HCT116 (cell line): ENCODE results near the gene SLIT1.

ENCODE experiments used
- POLR2A ChIP-seq: IDR thresholded peaks from 2 replicates; pipeline ENCODE4 v1.7.0; 2011; ENCODE audit warnings: borderline replicate concordance; ENCODE audit not compliant: insufficient read depth, insufficient read length; ENCODE audit errors: extremely low read depth
- RAD21 ChIP-seq: IDR thresholded peaks from 2 replicates; pipeline ENCODE4 v1.6.1; 2012; ENCODE audit warnings: low read depth, mild to moderate bottlenecking
- SP1 ChIP-seq: IDR thresholded peaks from 2 replicates; pipeline ENCODE4 v1.6.1; 2012; ENCODE audit warnings: low read depth
- YY1 ChIP-seq: IDR thresholded peaks from 2 replicates; pipeline ENCODE4 v1.6.1; 2011; ENCODE audit warnings: low read length, low read depth, moderate library complexity, mild to moderate bottlenecking; ENCODE audit not compliant: insufficient replicate concordance; ENCODE audit errors: extremely low read depth
- ZFX ChIP-seq: fragments of 450-650 bp; IDR thresholded peaks from 2 replicates; pipeline ENCODE4 v1.6.1; 2017
- TF ChIP-seq, protein P1 (sequence below), 3 experiments: fragments of 200-600 bp in 1 of 3; sonication (generic) in 1 of 3; IDR thresholded peaks in 2 of 3; conservative IDR thresholded peaks in 1 of 3; 2 replicates each; pipeline ENCODE4 v1.5.1; 2012 to 2017; ENCODE audit warnings: low read depth in 2 of 3, low read length in 2 of 3, antibody characterized with exemption in 1 of 3, borderline replicate concordance in 1 of 3, control low read depth in 1 of 3, mild to moderate bottlenecking in 1 of 3, mixed read lengths in 1 of 3, mixed run types in 1 of 3, moderate library complexity in 1 of 3; ENCODE audit not compliant: insufficient read depth in 1 of 3
- TF ChIP-seq, protein P2 (sequence below): IDR thresholded peaks from 2 replicates; pipeline ENCODE4 v1.6.1; 2012

DNA sequence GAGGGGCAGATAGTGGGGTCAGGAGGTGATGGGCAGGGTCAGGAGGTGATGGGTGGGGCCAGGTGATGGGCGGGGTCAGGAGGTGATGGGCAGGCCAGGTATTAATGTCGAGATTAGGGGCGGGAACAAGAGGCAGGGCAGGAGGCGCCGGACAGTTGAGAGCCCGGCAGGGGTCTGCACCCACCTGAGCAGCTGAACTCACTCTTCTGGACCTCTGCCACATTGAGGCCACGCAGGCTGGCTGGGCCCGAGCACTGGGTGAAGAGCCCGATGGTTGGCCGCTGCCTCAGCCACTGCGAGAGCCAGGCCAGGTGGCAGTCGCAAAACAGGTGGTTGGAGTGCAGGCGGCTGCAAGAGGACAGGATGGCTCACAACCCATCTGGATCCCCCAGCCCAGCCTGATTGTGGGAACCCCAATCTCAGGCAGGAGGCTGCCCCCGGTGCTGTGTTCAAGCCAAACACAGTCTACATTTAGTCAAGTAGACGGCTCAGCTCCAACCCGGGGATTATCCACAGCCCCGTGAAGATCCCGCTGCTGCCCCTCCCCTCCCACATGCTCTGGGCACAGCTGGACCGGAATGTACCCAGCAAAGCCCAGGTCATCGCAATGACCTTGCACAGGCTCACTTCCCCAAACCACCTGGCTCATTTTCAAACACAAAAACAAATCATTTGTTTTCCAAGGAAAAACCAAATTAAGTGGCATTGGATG is 122.3 kb downstream of the SLIT1 start:
- TF ChIP-seq, protein P1, sequence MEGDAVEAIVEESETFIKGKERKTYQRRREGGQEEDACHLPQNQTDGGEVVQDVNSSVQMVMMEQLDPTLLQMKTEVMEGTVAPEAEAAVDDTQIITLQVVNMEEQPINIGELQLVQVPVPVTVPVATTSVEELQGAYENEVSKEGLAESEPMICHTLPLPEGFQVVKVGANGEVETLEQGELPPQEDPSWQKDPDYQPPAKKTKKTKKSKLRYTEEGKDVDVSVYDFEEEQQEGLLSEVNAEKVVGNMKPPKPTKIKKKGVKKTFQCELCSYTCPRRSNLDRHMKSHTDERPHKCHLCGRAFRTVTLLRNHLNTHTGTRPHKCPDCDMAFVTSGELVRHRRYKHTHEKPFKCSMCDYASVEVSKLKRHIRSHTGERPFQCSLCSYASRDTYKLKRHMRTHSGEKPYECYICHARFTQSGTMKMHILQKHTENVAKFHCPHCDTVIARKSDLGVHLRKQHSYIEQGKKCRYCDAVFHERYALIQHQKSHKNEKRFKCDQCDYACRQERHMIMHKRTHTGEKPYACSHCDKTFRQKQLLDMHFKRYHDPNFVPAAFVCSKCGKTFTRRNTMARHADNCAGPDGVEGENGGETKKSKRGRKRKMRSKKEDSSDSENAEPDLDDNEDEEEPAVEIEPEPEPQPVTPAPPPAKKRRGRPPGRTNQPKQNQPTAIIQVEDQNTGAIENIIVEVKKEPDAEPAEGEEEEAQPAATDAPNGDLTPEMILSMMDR (IDR thresholded peaks at IDR 0.05 in 2 of 3, conservative IDR thresholded peaks at IDR 0.05 in 1 of 3; ENCODE audit: borderline replicate concordance in 1 of 3, insufficient read depth in 1 of 3, low read depth in 2 of 3, low read length in 2 of 3) = no peak
- TF ChIP-seq POLR2A = no peak
- no peak for TF ChIP-seq YY1
- TF ChIP-seq, protein P2, sequence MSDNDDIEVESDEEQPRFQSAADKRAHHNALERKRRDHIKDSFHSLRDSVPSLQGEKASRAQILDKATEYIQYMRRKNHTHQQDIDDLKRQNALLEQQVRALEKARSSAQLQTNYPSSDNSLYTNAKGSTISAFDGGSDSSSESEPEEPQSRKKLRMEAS = no peak
- TF ChIP-seq RAD21 = no peak
- no peak for TF ChIP-seq SP1
- no peak for TF ChIP-seq ZFX
